GM04503 (cell line): ENCODE results near the gene DDX39A.

Experiments used
- DNase-seq: peaks from one replicate; pipeline ENCODE4 v3.0.0-alpha.2; 2012; ENCODE audit warnings: low read depth

DDX39A gene

DNA sequence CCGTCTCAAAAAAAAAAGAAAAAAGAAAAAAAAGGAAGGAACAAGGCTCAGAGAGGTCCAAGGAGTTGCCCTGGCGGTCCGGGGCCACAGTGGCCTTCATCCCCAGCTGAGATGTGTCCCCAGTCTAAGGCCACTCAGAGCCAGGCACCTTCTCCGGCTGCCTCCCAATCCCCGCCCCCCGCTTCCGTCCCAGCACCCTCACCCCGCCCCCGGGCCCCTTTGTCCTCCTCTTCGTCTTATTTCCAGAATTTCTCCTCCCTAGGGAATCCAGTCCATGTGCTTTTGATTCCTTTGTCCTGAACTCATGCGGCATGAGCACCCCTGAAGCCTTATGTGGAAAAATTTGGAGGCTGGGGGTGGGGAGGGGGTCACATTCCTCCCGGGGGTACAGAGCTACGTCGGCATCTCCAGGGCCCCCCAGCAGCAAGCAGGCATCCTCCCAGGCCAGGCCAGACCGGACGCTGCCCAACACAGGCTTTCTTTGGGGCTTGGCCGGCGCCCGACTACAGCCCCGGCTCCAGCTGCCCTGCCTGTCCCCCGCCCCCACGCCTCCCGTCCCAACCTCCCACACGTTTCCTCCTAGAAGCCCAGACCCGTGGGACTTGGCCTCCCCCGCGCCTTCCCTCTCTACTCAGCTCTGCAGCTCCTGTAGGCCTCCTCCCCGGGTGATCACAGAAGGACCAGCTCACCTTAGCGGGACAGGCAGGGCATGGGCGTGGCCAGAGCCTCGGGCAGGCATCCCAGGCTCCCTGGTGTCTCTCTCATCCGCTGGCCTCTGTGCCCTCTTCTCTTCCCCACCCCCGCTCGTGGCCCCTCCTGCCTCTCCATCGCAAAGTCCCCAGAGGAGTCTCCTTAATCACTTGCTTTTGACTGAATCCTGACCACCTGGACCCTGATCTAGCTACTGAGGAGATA lies 55.7 kb downstream of the DDX39A start:
- DNase-seq = no peak

DNA sequence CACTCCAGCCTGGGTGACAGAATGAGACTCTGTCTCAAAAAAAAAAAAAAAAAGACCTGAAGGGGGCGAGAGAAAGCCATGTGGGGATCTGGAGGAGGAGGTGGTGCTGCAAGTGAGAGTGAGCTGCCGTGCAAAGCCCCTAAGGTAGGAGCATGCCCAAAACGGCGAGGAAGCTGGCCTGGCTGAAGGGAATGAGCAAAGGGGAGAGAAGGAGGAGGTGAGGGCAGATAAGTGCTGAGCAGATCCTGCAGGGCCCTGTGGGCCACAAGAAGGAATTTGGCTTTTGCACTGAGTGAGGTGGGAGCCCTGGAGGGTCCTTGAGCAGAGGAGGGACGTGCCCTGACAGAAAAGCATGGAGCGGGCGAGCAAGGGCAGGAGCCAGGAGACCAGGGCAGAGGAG lies 57.3 kb downstream of the DDX39A start:
- no peak for DNase-seq
